HepG2 (cell line): Measurements from ENCODE around the gene UMOD. TPM values are rescaled to one million over a fixed set of nuclear protein-coding genes. Genes with fewer than 3 reads are reported as not detected.

Source experiments
- ATAC-seq: fragments of 200-7000 bp; cut with Tn5 transposase; 3 replicates; pipeline ENCODE4 v1.9.1; 2020; ENCODE audit warnings: mild to moderate bottlenecking, moderate library complexity
- BruUV-seq: library from RNA; stranded (reverse); fragments of 400-500 nt; replicated peaks from 2 replicates; lab custom pipeline; 2021; lab: Mats Ljungman, UMichigan
- CTCF ChIA-PET: fragments of 300-600 bp; formaldehyde crosslinking; extraction: SDS; loops from one replicate; lab custom pipeline; 2021; ENCODE audit warnings: low total read pairs, inconsistent platforms, low intra/inter-chr PET ratio; lab: Yijun Ruan, JAX
- POLR2A ChIA-PET: fragments of 350-600 bp; sonication (Branson Sonifier 250); formaldehyde crosslinking; loops from one replicate; lab custom pipeline; 2020; ENCODE audit warnings: antibody characterized with exemption, inconsistent platforms; lab: Yijun Ruan, JAX
- DNase-seq: peaks from one replicate; pipeline ENCODE4 v3.0.0-alpha.2; 2015; ENCODE audit warnings: low spot score
- FAIRE-seq: peaks from 3 replicates; lab custom pipeline; 2011; peaks lifted over from hg19 to GRCh38; lab: Jason Lieb, UNC
- H2AFZ ChIP-seq: one replicate; pipeline ENCODE4 v1.6.1; 2011; ENCODE audit warnings: low read length, inconsistent platforms
- H3K27ac ChIP-seq: fragments of 300-600 bp; 3 replicates; pipeline ENCODE4 v1.8.0; 2011; ENCODE audit warnings: mixed run types, mild to moderate bottlenecking, mixed read lengths, low read length, inconsistent platforms; ENCODE audit not compliant: insufficient read depth; ENCODE audit errors: extremely low read length
- H3K27me3 ChIP-seq, 2 experiments: fragments of 200-600 bp in 1 of 2; 2 replicates in 1 of 2; 3 replicates in 1 of 2; pipeline versions ENCODE4 v1.6.0 to v1.8.0; 2011; ENCODE audit warnings: low read length in 2 of 2, mild to moderate bottlenecking in 2 of 2, moderate library complexity in 2 of 2, inconsistent platforms in 1 of 2; ENCODE audit not compliant: insufficient read depth in 2 of 2, control insufficient read depth in 1 of 2
- H3K36me3 ChIP-seq, 2 experiments: fragments of 200-600 bp in 1 of 2; replicated peaks in 1 of 2; 2 replicates in 1 of 2; 3 replicates in 1 of 2; pipeline versions ENCODE4 v1.5.1 to v1.8.0; 2011; ENCODE audit warnings: low read length in 2 of 2, inconsistent platforms in 1 of 2; ENCODE audit not compliant: insufficient read depth in 2 of 2, control insufficient read depth in 1 of 2
- H3K4me1 ChIP-seq: 2 replicates; pipeline ENCODE4 v1.5.1; 2012; ENCODE audit warnings: low read length, inconsistent platforms; ENCODE audit not compliant: insufficient read depth
- H3K4me2 ChIP-seq: 2 replicates; pipeline ENCODE4 v1.6.0; 2011; ENCODE audit warnings: low read depth, low read length, inconsistent platforms
- H3K4me3 ChIP-seq, 3 experiments: fragments of 200-600 bp in 1 of 3; sonication (generic), shearing (Covaris generic) in 1 of 3; replicated peaks in 1 of 3; 2 replicates each; pipeline ENCODE4 v1.5.1; 2011 to 2016; ENCODE audit warnings: low read length in 3 of 3, inconsistent platforms in 2 of 3, low read depth in 2 of 3, mild to moderate bottlenecking in 2 of 3, control low read depth in 1 of 3, mixed read lengths in 1 of 3; ENCODE audit not compliant: insufficient read depth in 1 of 3
- H3K79me2 ChIP-seq: one replicate; pipeline ENCODE4 v1.6.1; 2011; ENCODE audit warnings: low read length, inconsistent platforms; ENCODE audit not compliant: insufficient read depth
- H3K9ac ChIP-seq: 2 replicates; pipeline ENCODE4 v1.6.0; 2011; ENCODE audit warnings: mild to moderate bottlenecking, low read depth, low read length, inconsistent platforms; ENCODE audit not compliant: insufficient read depth
- H3K9me3 ChIP-seq: 2 replicates; pipeline ENCODE4 v1.5.1; 2012; ENCODE audit warnings: mild to moderate bottlenecking, low read length
- H4K20me1 ChIP-seq: 2 replicates; pipeline ENCODE4 v1.6.0; 2011; ENCODE audit warnings: inconsistent platforms, mild to moderate bottlenecking, low read length, moderate library complexity; ENCODE audit not compliant: insufficient read depth
- ADNP ChIP-seq: sonication (generic); formaldehyde crosslinking; IDR thresholded peaks from 2 replicates; pipeline ENCODE4 v1.4.0; 2020; ENCODE audit warnings: missing genetic modification reagents
- DPF2 ChIP-seq: sonication (generic); formaldehyde crosslinking; IDR thresholded peaks from 2 replicates; pipeline ENCODE4 v1.4.0; 2020; ENCODE audit warnings: mild to moderate bottlenecking, low read depth, missing genetic modification reagents, borderline replicate concordance
- FOXA1 ChIP-seq, 2 experiments: fragments of 450-650 bp in 1 of 2; sonication (generic) in 1 of 2; formaldehyde crosslinking in 1 of 2; IDR thresholded peaks; 2 replicates each; pipeline versions ENCODE4 v1.4.0 to v1.6.1; 2016 to 2020; ENCODE audit warnings: missing genetic modification reagents in 1 of 2
- HDAC2 ChIP-seq: sonication (generic); formaldehyde crosslinking; IDR thresholded peaks from 2 replicates; pipeline ENCODE4 v1.4.0; 2020; ENCODE audit warnings: missing genetic modification reagents
- HNRNPH1 ChIP-seq: fragments of 200-400 bp; formaldehyde crosslinking; optimal IDR thresholded peaks from 2 replicates; pipeline ENCODE3; 2017; ENCODE audit warnings: mild to moderate bottlenecking, low read depth, low read length
- JARID2 ChIP-seq: sonication (generic); formaldehyde crosslinking; IDR thresholded peaks from 2 replicates; pipeline ENCODE4 v1.8.1; 2023; ENCODE audit warnings: missing genetic modification reagents, inconsistent platforms; ENCODE audit not compliant: insufficient replicate concordance
- MAFF ChIP-seq: IDR thresholded peaks from 2 replicates; pipeline ENCODE4 v1.6.1; 2011; ENCODE audit warnings: low read depth, low read length, improper control_type of control experiment
- MAFK ChIP-seq, 2 experiments: IDR thresholded peaks in 1 of 2; conservative IDR thresholded peaks in 1 of 2; 2 replicates each; pipeline ENCODE4 v1.6.1; 2011; ENCODE audit warnings: improper control_type of control experiment in 2 of 2, low read length in 2 of 2
- UBTF ChIP-seq: sonication (generic); formaldehyde crosslinking; IDR thresholded peaks from 2 replicates; pipeline ENCODE4 v1.4.0; 2020; ENCODE audit warnings: mild to moderate bottlenecking, missing genetic modification reagents
- YEATS4 ChIP-seq: sonication (generic); formaldehyde crosslinking; IDR thresholded peaks from 2 replicates; pipeline ENCODE4 v1.4.0; 2020; ENCODE audit warnings: missing genetic modification reagents, borderline replicate concordance
- ZBTB14 ChIP-seq: sonication (generic); formaldehyde crosslinking; IDR thresholded peaks from 2 replicates; pipeline ENCODE4 v1.4.0; 2020; ENCODE audit warnings: missing genetic modification reagents
- ZNF17 ChIP-seq: sonication (generic); formaldehyde crosslinking; IDR thresholded peaks from 2 replicates; pipeline ENCODE4 v1.5.0; 2020; ENCODE audit warnings: mild to moderate bottlenecking, missing genetic modification reagents
- ZNF33A ChIP-seq: sonication (generic); formaldehyde crosslinking; IDR thresholded peaks from 2 replicates; pipeline ENCODE4 v1.5.1; 2020; ENCODE audit warnings: missing genetic modification reagents, mild to moderate bottlenecking, moderate library complexity, borderline replicate concordance
- ZNF530 ChIP-seq: sonication (generic); formaldehyde crosslinking; IDR thresholded peaks from 2 replicates; pipeline ENCODE4 v1.5.0; 2020; ENCODE audit warnings: low read depth, mild to moderate bottlenecking, missing genetic modification reagents
- ZNF740 ChIP-seq: sonication (generic); formaldehyde crosslinking; IDR thresholded peaks from 2 replicates; pipeline ENCODE4 v1.4.0; 2020; ENCODE audit warnings: missing genetic modification reagents
- ZNF841 ChIP-seq: sonication (generic); formaldehyde crosslinking; IDR thresholded peaks from 2 replicates; pipeline ENCODE4 v1.8.1; 2023; ENCODE audit warnings: missing genetic modification reagents, borderline replicate concordance
- WGBS: methylation state at CpG from one replicate; pipeline ENCODE4 v1.1.6; 2017; ENCODE audit warnings: low lambda C conversion rate; 5-methylcytosine and 5-hydroxymethylcytosine counted together
- in situ Hi-C: cut with HindIII; loops from 2 replicates; pipeline ENCODE4 v1.10.0; 2017; ENCODE audit warnings: low pct_unique_long_range_greater_than_20kb; ENCODE audit not compliant: extremely low pct_ligation_motif_present
- intact Hi-C: fragments of 100-400 bp; cut with micrococcal nuclease; formaldehyde crosslinking; loops from one replicate; pipeline ENCODE4 v1.10.0; 2022; ENCODE audit not compliant: unreplicated experiment
- polyA plus RNA-seq, 8 experiments: library from polyadenylated mRNA; depleted of rRNA in 3 of 8; stranded (reverse) in 7 of 8; unstranded in 1 of 8; fragments of >200 nt; fragmentation: Illumina TruSeq in 4 of 8; extraction: Trizol in 4 of 8; gene quantifications; 2 replicates each; pipeline versions ENCODE4 v1.2.1 to v1.2.3, GENCODE V29; 2011 to 2016; ENCODE audit warnings: low read depth in 4 of 8, missing spikeins in 1 of 8, mixed read lengths in 1 of 8; ENCODE audit not compliant: insufficient read depth in 1 of 8
- total RNA-seq, 5 experiments: library from RNA; depleted of rRNA; stranded (reverse); fragments of >200 nt; fragmentation: Illumina TruSeq; extraction: Trizol; gene quantifications; 2 replicates each; pipeline ENCODE4 v1.2.3, GENCODE V29; 2016; ENCODE audit warnings: low read depth in 1 of 5

UMOD gene
- total and polyA plus RNA-seq, 2 of the 13 experiments (the other 11 are each of a cell fraction or from before 2014, with no cell fraction given): not detected

GRCh38 chr16:20320592-20320991 lies 31.9 kb downstream of the UMOD start:
- H4K20me1 ChIP-seq: no peaks in the 10 kb centered on the region
- H3K79me2 ChIP-seq: no peaks in the 10 kb centered on the region
- DNase-seq: no peak
- in situ Hi-C loops: loop anchor here (25.0 kb wide), 1 partner anchor 733 kb away; no protein-coding TSS in a partner anchor
- ATAC-seq: no peak
- no peak overlapping the region for H3K4me2 ChIP-seq
- no peaks in the 10 kb centered on the region for H3K4me1 ChIP-seq
- H3K27me3 ChIP-seq: peaks cover 0 to 5% of the 10 kb centered on the region in 2 experiments; a peak in 3 of 5 replicates
- ChIA-PET POLR2A (no interaction called here), CTCF (no interaction called here)
- TF ChIP-seq MAFF: peak; percentile 72; the same call in 1 of the 2 replicates
- peak; percentile 75 to 87 for TF ChIP-seq MAFK (conservative IDR thresholded peaks at IDR 0.05 in 1 of 2, IDR thresholded peaks at IDR 0.05 in 1 of 2; ENCODE audit: low read length in 2 of 2)
- TF ChIP-seq HNRNPH1: no peak
- H3K9ac ChIP-seq: no peak overlapping the region
- BruUV-seq: no TSS peak
- no peak overlapping the region for H3K27ac ChIP-seq
- no peak for FAIRE-seq
- H3K4me3 ChIP-seq: no peak overlapping the region
- H2AFZ ChIP-seq: no peak overlapping the region
- intact Hi-C loops: no loop called here
- no peaks in the 10 kb centered on the region for H3K9me3 ChIP-seq
- H3K36me3 ChIP-seq: no peaks in the 10 kb centered on the region

- no peak for ATAC-seq
- H4K20me1 ChIP-seq: no peaks in the 10 kb centered on the region
- H3K27ac ChIP-seq: no peak overlapping the region
- in situ Hi-C loops: loop anchor here (25.0 kb wide), 1 partner anchor 733 kb away; no protein-coding TSS in a partner anchor
- BruUV-seq: no TSS peak
- H3K4me1 ChIP-seq: no peaks in the 10 kb centered on the region
- no peak for TF ChIP-seq YEATS4 (CRISPR knock-in tag)
- no peak for TF ChIP-seq ZNF33A
- TF ChIP-seq UBTF (CRISPR knock-in tag): no peak
- no peak for TF ChIP-seq DPF2 (CRISPR knock-in tag)
- no peak for TF ChIP-seq ADNP (CRISPR knock-in tag)
- TF ChIP-seq ZBTB14: no peak
- no peak for TF ChIP-seq ZNF17
- no peak for TF ChIP-seq ZNF530 (CRISPR knock-in tag)
- no peak for TF ChIP-seq HDAC2 (CRISPR knock-in tag)
- no peak for TF ChIP-seq ZNF740 (CRISPR knock-in tag)
- no peak for TF ChIP-seq JARID2 (CRISPR knock-in tag)
- no peak for TF ChIP-seq ZNF841
- TF ChIP-seq FOXA1 (IDR thresholded peaks at IDR 0.05): no peak
- TF ChIP-seq FOXA1 (CRISPR knock-in tag; IDR thresholded peaks at IDR 0.05): no peak
- intact Hi-C loops: no loop called here
- no peak for FAIRE-seq
- no peak for DNase-seq
- no peak overlapping the region for H3K4me2 ChIP-seq
- H3K27me3 ChIP-seq: peaks cover 0 to 5% of the 10 kb centered on the region in 2 experiments; a peak in 3 of 5 replicates
- no peak overlapping the region for H3K4me3 ChIP-seq
- H3K9ac ChIP-seq: no peak overlapping the region
- H2AFZ ChIP-seq: no peak overlapping the region
- ChIA-PET CTCF (no interaction called here), POLR2A (no interaction called here)
- no peaks in the 10 kb centered on the region for H3K36me3 ChIP-seq
- 17% methylated on average over 2 of the region's 2 CpGs for WGBS
- H3K9me3 ChIP-seq: no peaks in the 10 kb centered on the region
- no peaks in the 10 kb centered on the region for H3K79me2 ChIP-seq
Observed at GRCh38 chr16:20320178-20320577, 32.3 kb downstream of the UMOD start.
